Neural progenitor cell (in vitro differentiated cells): Measurements from ENCODE around the gene ZFP2. TPM values are rescaled to one million over a fixed set of nuclear protein-coding genes. Genes with fewer than 3 reads are reported as not detected.
"Not testable (repeated sequence)": the region's sequence is repeated elsewhere in the genome, so short reads cannot be mapped to it uniquely, and the experiment has no call there.

Experiments used
- DNase-seq: peaks from one replicate; pipeline ENCODE4 v3.0.0-alpha.2; 2016; ENCODE audit warnings: low spot score
- H2AFZ ChIP-seq: fragments of 200-600 bp; sonication (generic); replicated peaks from 2 replicates; pipeline ENCODE4 v1.6.1; 2016; ENCODE audit warnings: antibody characterized with exemption
- H3F3A ChIP-seq: fragments of 200-600 bp; sonication (generic); 2 replicates; pipeline ENCODE4 v1.6.1; 2016; ENCODE audit warnings: antibody characterized with exemption, low read depth
- H3K27ac ChIP-seq: fragments of 200-600 bp; sonication (generic); 2 replicates; pipeline ENCODE4 v1.5.1; 2016; ENCODE audit warnings: mild to moderate bottlenecking
- H3K27me3 ChIP-seq: fragments of 200-600 bp; sonication (generic); 2 replicates; pipeline ENCODE4 v1.6.1; 2016; ENCODE audit warnings: mild to moderate bottlenecking, moderate library complexity
- H3K36me3 ChIP-seq: fragments of 200-600 bp; sonication (generic); 2 replicates; pipeline ENCODE4 v1.5.1; 2016
- H3K4me1 ChIP-seq: fragments of 200-600 bp; sonication (generic); 2 replicates; pipeline ENCODE4 v1.6.1; 2016; ENCODE audit warnings: mixed run types
- H3K4me2 ChIP-seq: fragments of 200-600 bp; sonication (generic); 2 replicates; pipeline ENCODE4 v1.6.1; 2016
- H3K4me3 ChIP-seq: fragments of 200-600 bp; sonication (generic); 2 replicates; pipeline ENCODE4 v1.5.1; 2016
- H3K79me2 ChIP-seq: fragments of 200-600 bp; sonication (generic); 2 replicates; pipeline ENCODE4 v1.6.1; 2016; ENCODE audit warnings: low read depth
- H3K9ac ChIP-seq: fragments of 200-600 bp; sonication (generic); 2 replicates; pipeline ENCODE4 v1.6.1; 2016
- H3K9me3 ChIP-seq: fragments of 200-600 bp; sonication (generic); 2 replicates; pipeline ENCODE4 v1.5.1; 2016; ENCODE audit warnings: low read depth
- H4K20me1 ChIP-seq: fragments of 200-600 bp; sonication (generic); 2 replicates; pipeline ENCODE4 v1.6.1; 2016; ENCODE audit warnings: low read depth
- H3K27ac Mint-ChIP-seq: 3 replicates; pipeline ENCODE4 v1.8.0; 2021; ENCODE audit warnings: mixed read lengths
- H3K27me3 Mint-ChIP-seq: 2 replicates; pipeline ENCODE4 v1.8.0; 2022; ENCODE audit warnings: low read depth, mild to moderate bottlenecking, inconsistent platforms, moderate library complexity, mixed read lengths; ENCODE audit not compliant: insufficient read depth
- H3K36me3 Mint-ChIP-seq: 3 replicates; pipeline ENCODE4 v1.8.0; 2021; ENCODE audit warnings: mixed read lengths
- H3K4me1 Mint-ChIP-seq: 3 replicates; pipeline ENCODE4 v1.8.0; 2021; ENCODE audit warnings: mixed read lengths
- H3K4me3 Mint-ChIP-seq: 3 replicates; pipeline ENCODE4 v1.8.0; 2021; ENCODE audit warnings: mild to moderate bottlenecking, moderate library complexity, mixed read lengths
- H3K9me3 Mint-ChIP-seq: 3 replicates; pipeline ENCODE4 v1.8.0; 2020; ENCODE audit warnings: mixed read lengths
- EZH2 ChIP-seq: fragments of 200-600 bp; sonication (generic); IDR thresholded peaks from 2 replicates; pipeline ENCODE4 v1.6.1; 2017; ENCODE audit warnings: antibody characterized with exemption, mild to moderate bottlenecking, moderate library complexity
- EZH2phosphoT487 ChIP-seq: fragments of 200-600 bp; sonication (generic); IDR thresholded peaks from 2 replicates; pipeline ENCODE4 v1.6.1; 2017; ENCODE audit warnings: antibody characterized with exemption
- total RNA-seq: library from RNA; depleted of rRNA; stranded (reverse); fragments of >200 nt; gene quantifications from 2 replicates; pipeline ENCODE4 v1.2.3, GENCODE V29; 2015; ENCODE audit warnings: low replicate concordance
- TF ChIP-seq, protein P1 (sequence below): fragments of 200-600 bp; sonication (generic); IDR thresholded peaks from 2 replicates; pipeline ENCODE4 v1.5.1; 2017; ENCODE audit warnings: antibody characterized with exemption, mild to moderate bottlenecking

Gene ZFP2
- total RNA-seq, 1 donor from 2014 or later, result 14.5 TPM

GRCh38 chr5:178854284-178854683, 41.4 kb upstream of the ZFP2 start:
- Histone ChIP-seq H2AFZ (no peak overlapping the region), H3K27ac (no peak overlapping the region), H3K4me3 (no peak overlapping the region), H3K9ac (no peak overlapping the region), H3F3A (no peaks in the 10 kb centered on the region), H3K4me1 (no peaks in the 10 kb centered on the region), H3K9me3 (no peaks in the 10 kb centered on the region), H3K79me2 (no peaks in the 10 kb centered on the region), H3K36me3 (no peaks in the 10 kb centered on the region), H4K20me1 (no peaks in the 10 kb centered on the region), H3K27me3 (no peaks in the 10 kb centered on the region), H3K4me2 (no peak overlapping the region)
- Mint-ChIP-seq H3K27me3 (peaks cover 5% of the 10 kb centered on the region), H3K4me3 (no peak overlapping the region), H3K27ac (no peak overlapping the region), H3K36me3 (peaks cover 9% of the 10 kb centered on the region), H3K9me3 (peaks cover 25% of the 10 kb centered on the region), H3K4me1 (no peaks in the 10 kb centered on the region)
- TF ChIP-seq EZH2, result no peak
- no peak for DNase-seq

GRCh38 chr5:178859625-178860521, 35.8 kb upstream of the ZFP2 start, which contains the start of gene ZNF354B:
ZNF354B (plus strand) TSS chr5:178859953; CDS start chr5:178861048, 1,095 bp downstream.
- H3K79me2 ChIP-seq, result peaks cover 14% of the 10 kb centered on the region
- Mint-ChIP-seq H3K4me1 (peaks cover 11% of the 10 kb centered on the region), H3K27me3 (peaks cover 5% of the 10 kb centered on the region), H3K27ac (peak within 1 kb of the TSS; percentile 78), H3K4me3 (peak within 1 kb of the TSS; percentile 88), H3K36me3 (peaks cover 30% of the 10 kb centered on the region), H3K9me3 (peaks cover 38% of the 10 kb centered on the region)
- peak within 1 kb of the TSS; percentile 69 for H3K4me3 ChIP-seq
- H3K4me1 ChIP-seq, result no peaks in the 10 kb centered on the region
- TF ChIP-seq, protein P1, sequence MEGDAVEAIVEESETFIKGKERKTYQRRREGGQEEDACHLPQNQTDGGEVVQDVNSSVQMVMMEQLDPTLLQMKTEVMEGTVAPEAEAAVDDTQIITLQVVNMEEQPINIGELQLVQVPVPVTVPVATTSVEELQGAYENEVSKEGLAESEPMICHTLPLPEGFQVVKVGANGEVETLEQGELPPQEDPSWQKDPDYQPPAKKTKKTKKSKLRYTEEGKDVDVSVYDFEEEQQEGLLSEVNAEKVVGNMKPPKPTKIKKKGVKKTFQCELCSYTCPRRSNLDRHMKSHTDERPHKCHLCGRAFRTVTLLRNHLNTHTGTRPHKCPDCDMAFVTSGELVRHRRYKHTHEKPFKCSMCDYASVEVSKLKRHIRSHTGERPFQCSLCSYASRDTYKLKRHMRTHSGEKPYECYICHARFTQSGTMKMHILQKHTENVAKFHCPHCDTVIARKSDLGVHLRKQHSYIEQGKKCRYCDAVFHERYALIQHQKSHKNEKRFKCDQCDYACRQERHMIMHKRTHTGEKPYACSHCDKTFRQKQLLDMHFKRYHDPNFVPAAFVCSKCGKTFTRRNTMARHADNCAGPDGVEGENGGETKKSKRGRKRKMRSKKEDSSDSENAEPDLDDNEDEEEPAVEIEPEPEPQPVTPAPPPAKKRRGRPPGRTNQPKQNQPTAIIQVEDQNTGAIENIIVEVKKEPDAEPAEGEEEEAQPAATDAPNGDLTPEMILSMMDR, result peak; percentile 13
- TF ChIP-seq EZH2 (no peak), EZH2phosphoT487 (no peak)
- no peaks in the 10 kb centered on the region for H3K9me3 ChIP-seq
- peak; percentile 96 for DNase-seq
- peaks cover 8% of the 10 kb centered on the region for H3F3A ChIP-seq
- no peaks in the 10 kb centered on the region for H3K36me3 ChIP-seq
- no peaks in the 10 kb centered on the region for H3K27me3 ChIP-seq
- H2AFZ ChIP-seq, result peak within 1 kb of the TSS; percentile 86
- no peaks in the 10 kb centered on the region for H4K20me1 ChIP-seq
- no peak within 1 kb of the TSS for H3K27ac ChIP-seq
- H3K4me2 ChIP-seq, result peak within 1 kb of the TSS; percentile 85
- H3K9ac ChIP-seq, result peak within 1 kb of the TSS; percentile 14

DNA sequence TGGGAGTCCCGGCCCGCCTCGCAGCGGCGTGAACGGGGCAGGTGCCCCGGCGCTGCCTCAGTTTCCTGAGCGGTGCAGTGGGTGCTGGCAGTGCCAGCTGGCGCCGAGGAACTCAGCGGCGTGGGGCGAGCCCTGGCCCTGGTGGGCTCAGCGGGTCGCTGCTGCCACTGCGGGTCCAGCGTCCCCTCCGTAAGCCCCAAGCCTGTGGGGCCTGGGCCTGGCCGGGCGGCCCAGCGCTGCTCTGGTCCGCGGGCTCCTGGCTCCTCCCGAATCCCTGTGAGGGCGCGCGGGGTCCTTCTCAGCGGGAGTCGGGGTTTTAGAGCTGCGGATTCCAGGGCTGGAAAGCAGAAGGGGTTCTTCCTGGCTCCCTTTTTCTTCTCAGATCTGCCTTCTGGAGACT, 35.1 kb upstream of the ZFP2 start:
- not testable (repeated sequence) for H3K9me3 ChIP-seq, H3F3A ChIP-seq, H3K27ac Mint-ChIP-seq, H4K20me1 ChIP-seq, H3K9ac ChIP-seq, H3K36me3 ChIP-seq, DNase-seq, H2AFZ ChIP-seq, H3K4me1 ChIP-seq, H3K27me3 Mint-ChIP-seq, H3K4me3 Mint-ChIP-seq, H3K27ac ChIP-seq, H3K27me3 ChIP-seq
- peaks cover 36% of the 10 kb centered on the region for H3K36me3 Mint-ChIP-seq
- H3K4me3 ChIP-seq, result peak overlapping the region; percentile 69
- peak overlapping the region; percentile 85 for H3K4me2 ChIP-seq
- peaks cover 14% of the 10 kb centered on the region for H3K79me2 ChIP-seq
- peaks cover 41% of the 10 kb centered on the region for H3K9me3 Mint-ChIP-seq
- H3K4me1 Mint-ChIP-seq, result peaks cover 11% of the 10 kb centered on the region

GRCh38 chr5:178861627-178862026, 34.1 kb upstream of the ZFP2 start:
- Mint-ChIP-seq H3K9me3 (peaks cover 44% of the 10 kb centered on the region), H3K4me3 (peak overlapping the region; percentile 81), H3K27me3 (peaks cover 5% of the 10 kb centered on the region), H3K4me1 (peaks cover 11% of the 10 kb centered on the region), H3K36me3 (peaks cover 46% of the 10 kb centered on the region), H3K27ac (no peak overlapping the region)
- Histone ChIP-seq H3K4me3 (no peak overlapping the region), H3K9me3 (no peaks in the 10 kb centered on the region), H3K79me2 (peaks cover 14% of the 10 kb centered on the region), H3K4me2 (no peak overlapping the region), H3K27ac (no peak overlapping the region), H3F3A (peaks cover 8% of the 10 kb centered on the region), H2AFZ (no peak overlapping the region), H3K36me3 (peaks cover 4% of the 10 kb centered on the region), H3K27me3 (no peaks in the 10 kb centered on the region), H4K20me1 (no peaks in the 10 kb centered on the region), H3K4me1 (no peaks in the 10 kb centered on the region), H3K9ac (no peak overlapping the region)
- no peak for TF ChIP-seq EZH2phosphoT487
- TF ChIP-seq EZH2, result no peak
- TF ChIP-seq, protein P1, result no peak
- DNase-seq, result no peak
